ENCODE data around the gene KISS1R.
"Not testable (repeated sequence)": the region's sequence is repeated elsewhere in the genome, so short reads cannot be mapped to it uniquely, and the experiment has no call there.

The KISS1R gene

DNA sequence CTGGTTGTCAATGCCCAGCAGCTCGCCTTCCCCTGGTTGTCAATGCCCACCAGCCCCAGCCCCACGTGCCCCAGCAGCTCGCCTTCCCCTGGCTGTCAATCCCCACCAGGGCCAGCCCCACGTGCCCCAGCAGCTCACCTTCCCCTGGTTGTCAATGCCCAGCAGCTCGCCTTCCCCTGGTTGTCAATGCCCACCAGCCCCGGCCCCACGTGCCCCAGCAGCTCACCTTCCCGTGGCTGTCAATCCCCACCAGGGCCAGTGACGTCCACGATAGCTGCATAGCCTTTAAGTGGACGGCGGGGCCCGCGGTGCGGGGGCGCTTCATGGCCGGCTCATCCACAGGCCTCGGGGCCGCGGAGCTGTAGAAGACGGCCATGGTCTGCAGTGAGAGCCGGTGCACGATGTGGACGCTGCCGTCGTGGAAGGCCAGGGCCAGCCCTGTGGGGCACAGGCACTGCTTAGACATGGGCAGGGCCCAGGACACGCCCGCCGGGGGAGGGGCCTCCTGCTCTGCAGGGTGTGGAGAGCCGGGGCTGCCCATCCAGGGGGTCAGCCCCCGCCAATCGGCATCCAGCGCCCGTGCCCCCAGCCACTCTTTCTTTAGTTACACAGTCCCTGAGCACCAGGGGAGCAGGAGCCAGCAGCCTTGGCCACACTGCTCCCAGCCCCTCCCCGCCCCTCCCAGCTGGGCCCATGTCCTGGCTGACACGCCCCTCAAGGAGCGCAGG is 37.3 kb upstream of the KISS1R start:
- DNase-seq, result no peak
- in situ Hi-C loops (cut with MboI; ENCODE audit: low pct_unique_long_range_greater_than_20kb, low sequenced_read_pairs), result no loop called here

GRCh38 chr19:881385-882071 is 35.6 kb upstream of the KISS1R start:
- in situ Hi-C loops (cut with MboI; ENCODE audit: low pct_unique_long_range_greater_than_20kb, low sequenced_read_pairs), result no loop called here
- no peak for DNase-seq

GRCh38 chr19:882871-883497 is 34.1 kb upstream of the KISS1R start:
- in situ Hi-C loops (cut with MboI; ENCODE audit: low pct_unique_long_range_greater_than_20kb, low sequenced_read_pairs), result no loop called here
- no peak for DNase-seq

DNA sequence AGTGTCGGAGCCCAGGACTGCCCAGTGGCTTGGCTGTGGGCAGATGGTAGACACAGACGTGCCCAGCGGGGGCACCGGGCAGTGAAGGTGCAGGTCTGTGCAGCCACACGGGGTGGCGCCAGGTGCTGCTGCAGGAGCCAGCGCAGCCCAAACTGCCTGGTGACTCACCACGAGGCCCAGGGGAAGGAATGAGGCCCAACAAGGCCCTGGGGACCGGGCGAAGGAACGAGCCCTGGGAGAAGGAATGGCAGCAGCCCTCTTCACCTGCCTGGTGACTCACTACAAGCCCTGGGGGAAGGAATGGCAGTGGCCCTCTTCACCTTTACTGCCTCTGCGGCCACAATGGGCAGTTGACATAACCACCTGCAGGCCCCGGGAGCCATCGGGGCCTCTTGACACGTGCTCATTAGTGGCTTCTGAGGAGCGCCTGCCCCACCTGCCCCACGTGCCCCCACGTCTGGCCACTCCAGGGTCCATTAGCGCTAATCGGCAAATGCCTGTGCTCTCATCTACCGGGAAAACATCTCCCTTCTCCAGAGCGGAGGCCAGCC is 33.4 kb upstream of the KISS1R start:
- no peak for DNase-seq
- in situ Hi-C loops (cut with MboI; ENCODE audit: low pct_unique_long_range_greater_than_20kb, low sequenced_read_pairs), result no loop called here

DNA sequence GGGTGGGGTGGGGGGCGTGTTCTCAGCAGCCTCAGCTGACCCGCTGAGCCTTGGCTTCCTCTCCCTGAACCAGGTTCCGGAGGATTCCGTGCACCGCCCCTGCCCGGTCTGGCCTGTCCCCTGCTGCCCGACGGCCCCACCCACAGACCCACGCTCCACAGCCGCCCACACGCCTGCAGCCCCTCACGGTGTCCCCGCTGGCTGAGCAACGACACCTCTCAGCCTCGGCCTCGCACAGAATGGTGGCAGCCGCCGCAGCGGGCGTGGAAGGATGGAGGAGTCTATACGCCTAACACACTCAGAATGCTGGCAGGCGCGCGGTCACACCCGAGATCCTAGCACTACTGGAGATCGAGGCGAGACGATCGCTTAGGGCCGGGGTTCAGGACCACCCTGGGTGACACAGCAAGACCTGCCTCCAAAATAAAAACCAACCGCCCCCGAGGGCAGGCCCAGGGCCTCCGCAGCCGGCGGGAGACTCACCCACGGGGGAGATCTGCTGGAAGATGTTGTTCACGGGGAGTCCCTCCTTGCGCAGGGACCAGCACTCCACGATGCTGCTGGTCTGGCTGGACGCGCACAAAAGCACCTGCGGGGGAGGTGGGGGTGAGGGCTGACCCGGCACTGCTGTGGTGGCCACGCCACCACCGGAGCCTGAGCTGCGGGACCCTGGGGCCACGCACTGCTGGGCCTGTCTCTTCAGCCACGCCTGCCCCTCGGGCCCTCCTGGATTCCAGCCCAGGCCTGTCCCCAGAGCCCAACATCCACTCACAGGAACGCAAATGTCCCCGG is 32.5 kb upstream of the KISS1R start:
- no peak for DNase-seq
- in situ Hi-C loops (cut with MboI; ENCODE audit: low pct_unique_long_range_greater_than_20kb, low sequenced_read_pairs), result no loop called here

DNA sequence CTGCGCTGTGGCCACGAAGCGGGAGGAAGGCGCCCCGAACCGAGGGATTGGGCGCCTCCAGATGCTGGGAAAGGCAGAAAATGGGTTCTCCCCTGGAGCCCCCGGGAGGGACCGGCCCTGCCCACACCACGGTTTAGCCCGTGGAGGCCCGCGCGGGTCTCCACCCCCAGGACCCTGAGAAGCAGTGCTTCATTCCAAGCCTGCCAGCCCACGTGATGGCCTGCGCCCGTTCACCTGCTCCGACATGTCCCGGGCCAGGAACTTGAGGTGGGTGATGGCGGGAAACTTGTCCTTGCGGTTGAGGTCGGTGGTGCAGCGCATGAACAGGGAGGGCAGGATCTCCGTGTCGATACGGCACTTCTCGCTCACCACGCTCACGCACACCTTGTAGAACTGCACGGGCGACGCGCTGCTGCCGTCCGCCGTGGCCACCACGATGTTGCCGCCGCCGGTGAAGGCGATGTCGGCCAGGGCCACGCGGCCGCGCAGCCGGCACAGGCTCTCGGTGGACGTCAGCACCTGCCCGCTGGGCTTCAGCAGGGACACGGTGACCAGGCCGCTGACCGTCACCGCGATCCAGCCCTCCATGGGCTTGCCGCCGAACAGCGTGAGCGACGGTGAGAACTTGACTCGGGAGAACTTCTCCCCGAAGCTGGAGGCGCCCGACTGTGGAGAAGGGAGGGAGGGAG is 31.5 kb upstream of the KISS1R start:
- in situ Hi-C loops (cut with MboI; ENCODE audit: low pct_unique_long_range_greater_than_20kb, low sequenced_read_pairs), result no loop called here

GRCh38 chr19:887072-887471 is 30.1 kb upstream of the KISS1R start:
- DNase-seq, result no peak
- in situ Hi-C loops (cut with MboI; ENCODE audit: low pct_unique_long_range_greater_than_20kb, low sequenced_read_pairs), result no loop called here

More for the DNA sequence above, 31.5 kb upstream of the KISS1R start:
- no peak for DNase-seq

GRCh38 chr19:887599-887998 is 29.5 kb upstream of the KISS1R start:
- no peak for DNase-seq
- in situ Hi-C loops (cut with MboI; ENCODE audit: low pct_unique_long_range_greater_than_20kb, low sequenced_read_pairs), result no loop called here

DNA sequence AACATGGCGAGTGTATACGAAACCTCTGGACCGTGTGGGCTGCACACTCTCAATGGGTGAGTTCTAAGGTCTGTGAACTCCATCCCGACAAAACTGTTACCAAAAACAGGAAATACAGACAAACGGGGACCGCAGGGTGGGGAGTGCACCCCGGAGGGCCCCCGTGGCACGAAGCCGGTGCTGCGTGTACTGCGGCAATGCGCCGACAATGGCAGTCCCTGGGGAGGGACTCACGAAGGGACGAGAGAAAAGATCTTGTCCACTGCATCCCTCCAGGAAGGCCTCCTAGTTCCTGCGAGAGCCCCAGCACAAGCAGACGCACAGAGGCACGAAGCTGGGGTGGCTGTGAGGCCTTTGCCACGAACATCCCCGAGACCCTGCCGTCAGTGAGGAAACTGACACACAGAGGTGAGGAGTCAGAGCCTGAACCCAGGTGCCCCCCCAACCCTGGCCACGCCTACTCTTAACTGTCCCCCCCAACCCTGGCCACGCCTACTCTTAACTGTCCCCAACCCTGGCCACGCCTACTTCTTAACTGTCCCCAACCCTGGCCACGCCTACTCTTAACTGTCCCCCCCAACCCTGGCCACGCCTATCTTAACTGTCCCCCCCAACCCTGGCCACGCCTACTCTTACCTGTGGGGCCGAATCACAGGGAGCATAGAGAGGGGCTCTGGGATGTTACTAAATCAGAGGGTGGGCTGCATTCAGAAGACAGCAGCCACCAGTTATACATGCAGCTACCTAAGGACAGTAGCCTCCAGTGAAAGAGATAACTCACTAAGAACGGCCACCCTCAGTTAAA is 28.4 kb upstream of the KISS1R start:
- DNase-seq, result no peak

DNA sequence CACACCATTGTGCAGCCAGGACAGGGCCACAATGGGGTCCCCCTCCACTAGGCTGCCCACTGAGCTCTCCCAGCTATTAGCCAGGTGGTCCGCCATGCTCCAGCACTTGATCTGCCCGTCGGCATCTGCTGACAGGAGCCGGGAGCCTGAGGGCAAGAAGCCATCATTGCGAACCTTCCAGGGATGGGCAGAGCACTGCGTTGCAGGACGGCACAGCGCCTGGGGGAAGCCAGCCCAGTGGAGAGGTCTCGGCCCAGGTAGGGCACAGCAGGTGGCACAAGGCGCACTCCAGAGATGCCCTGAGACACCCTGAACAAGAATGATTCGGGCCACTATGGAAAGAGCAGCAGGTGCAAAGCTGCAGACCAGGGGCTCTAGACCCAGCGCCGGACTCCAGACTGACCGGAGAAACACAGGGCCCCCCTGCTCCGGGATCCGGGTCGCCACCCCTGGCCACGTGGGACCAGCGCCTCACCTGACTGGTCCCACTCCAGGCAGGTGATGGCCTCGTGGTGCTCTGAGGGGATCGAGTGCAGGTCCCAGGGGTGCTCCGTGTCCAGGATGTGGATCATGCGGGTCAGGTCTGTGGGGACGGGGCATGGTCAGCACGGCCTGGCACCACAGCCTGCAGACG is 27.4 kb upstream of the KISS1R start:
- DNase-seq, result no peak
- in situ Hi-C loops (cut with MboI; ENCODE audit: low pct_unique_long_range_greater_than_20kb, low sequenced_read_pairs), result no loop called here

More for the DNA sequence above, 28.4 kb upstream of the KISS1R start:
- in situ Hi-C loops (cut with MboI; ENCODE audit: low pct_unique_long_range_greater_than_20kb, low sequenced_read_pairs), result no loop called here

- DNase-seq, result no peak
- in situ Hi-C loops (cut with MboI; ENCODE audit: low pct_unique_long_range_greater_than_20kb, low sequenced_read_pairs), result no loop called here
Measured at GRCh38 chr19:890831-891230, 26.3 kb upstream of the KISS1R start.

- in situ Hi-C loops (cut with MboI; ENCODE audit: low pct_unique_long_range_greater_than_20kb, low sequenced_read_pairs); DNase-seq: not testable (repeated sequence)
Measured at GRCh38 chr19:891421-892200, 25.5 kb upstream of the KISS1R start.

GRCh38 chr19:892243-892893 is 24.8 kb upstream of the KISS1R start:
- in situ Hi-C loops (cut with MboI; ENCODE audit: low pct_unique_long_range_greater_than_20kb, low sequenced_read_pairs), result no loop called here

DNA sequence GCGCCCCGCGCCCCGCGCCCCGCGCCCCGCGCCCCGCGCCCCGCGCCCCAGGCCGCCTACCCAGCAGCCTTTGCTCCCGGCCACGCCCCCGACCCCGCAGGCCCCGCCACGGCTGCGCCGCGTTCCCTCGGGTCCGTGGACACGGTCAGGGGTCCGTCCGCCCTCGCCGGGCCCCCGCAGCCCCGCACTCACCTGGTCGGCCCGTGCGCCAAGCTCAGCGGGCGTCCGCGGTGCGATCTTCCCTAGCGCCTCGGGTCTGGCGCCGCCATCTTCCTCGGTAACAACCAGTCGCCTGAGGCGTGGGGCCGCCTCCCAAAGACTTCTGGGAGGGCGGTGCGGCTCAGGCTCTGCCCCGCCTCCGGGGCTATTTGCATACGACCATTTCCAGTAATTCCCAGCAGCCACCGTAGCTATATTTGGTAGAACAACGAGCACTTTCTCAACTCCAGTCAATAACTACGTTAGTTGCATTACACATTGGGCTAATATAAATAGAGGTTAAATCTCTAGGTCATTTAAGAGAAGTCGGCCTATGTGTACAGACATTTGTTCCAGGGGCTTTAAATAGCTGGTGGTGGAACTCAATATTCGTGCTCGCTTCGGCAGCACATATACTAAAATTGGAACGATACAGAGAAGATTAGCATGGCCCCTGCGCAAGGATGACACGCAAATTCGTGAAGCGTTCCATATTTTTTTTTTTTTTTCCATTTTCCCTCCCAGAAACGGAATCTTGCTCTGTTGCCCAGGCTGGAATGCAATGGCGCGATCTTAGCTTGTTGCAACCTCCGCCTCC is 24.0 kb upstream of the KISS1R start, which contains the start of the genes MED16 and RNU6-9:
MED16 (minus strand) TSS at position 294 of the 796 bp plus-strand sequence. CDS start 2,056 bp downstream, outside the sequence.
RNU6-9 (plus strand) TSS at position 591 of the 796 bp plus-strand sequence.
- DNase-seq, result peak; percentile 96
- in situ Hi-C loops (cut with MboI; ENCODE audit: low pct_unique_long_range_greater_than_20kb, low sequenced_read_pairs), result no loop called here

More at GRCh38 chr19:892243-892893, 24.8 kb upstream of the KISS1R start:
- no peak for DNase-seq

DNA sequence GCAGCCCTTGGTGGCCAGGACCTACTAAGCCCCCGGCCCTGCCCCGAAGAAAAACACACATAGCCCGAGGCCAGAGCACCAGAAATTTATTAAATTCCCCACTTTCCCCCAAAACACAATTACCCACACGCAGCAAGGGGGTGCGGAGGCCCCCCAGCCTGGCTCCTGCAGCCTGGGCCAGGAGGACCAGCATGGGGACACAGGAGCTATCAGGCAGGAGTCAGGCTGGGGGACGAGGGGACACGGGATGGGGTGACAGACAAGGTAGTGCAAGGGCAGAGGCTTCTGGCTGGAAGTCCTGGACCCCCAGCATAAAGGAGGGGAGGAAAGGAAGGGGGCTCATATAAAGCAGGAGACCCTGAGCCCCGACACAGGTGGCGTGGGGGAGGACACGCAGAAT is 20.7 kb upstream of the KISS1R start:
- no peak for DNase-seq

More for the DNA sequence above, 20.7 kb upstream of the KISS1R start:
- in situ Hi-C loops (cut with MboI; ENCODE audit: low pct_unique_long_range_greater_than_20kb, low sequenced_read_pairs), result no loop called here

All from KBM-7 (cell line).